ENCODE results near the gene GBP3.

DNA sequence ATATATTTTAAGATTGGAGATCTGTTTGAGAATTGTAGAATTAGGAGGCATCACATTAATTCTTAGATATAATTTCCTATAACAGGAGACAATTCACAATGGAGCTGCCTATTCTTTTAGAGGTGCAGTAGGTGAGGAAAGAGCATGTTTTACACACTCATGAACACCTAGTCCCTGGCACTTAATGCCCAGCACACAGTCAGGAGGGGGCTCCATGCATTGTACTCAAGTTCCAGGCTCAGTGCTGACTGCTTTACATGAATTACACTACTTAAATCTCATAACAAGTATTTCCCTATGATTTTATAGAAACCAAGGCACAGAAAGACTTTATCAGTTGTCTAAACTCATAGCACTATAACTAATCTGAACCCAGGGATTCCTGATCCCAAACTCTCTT, 360 bp upstream of the GBP3 start:
- TF ChIP-seq, protein P1, sequence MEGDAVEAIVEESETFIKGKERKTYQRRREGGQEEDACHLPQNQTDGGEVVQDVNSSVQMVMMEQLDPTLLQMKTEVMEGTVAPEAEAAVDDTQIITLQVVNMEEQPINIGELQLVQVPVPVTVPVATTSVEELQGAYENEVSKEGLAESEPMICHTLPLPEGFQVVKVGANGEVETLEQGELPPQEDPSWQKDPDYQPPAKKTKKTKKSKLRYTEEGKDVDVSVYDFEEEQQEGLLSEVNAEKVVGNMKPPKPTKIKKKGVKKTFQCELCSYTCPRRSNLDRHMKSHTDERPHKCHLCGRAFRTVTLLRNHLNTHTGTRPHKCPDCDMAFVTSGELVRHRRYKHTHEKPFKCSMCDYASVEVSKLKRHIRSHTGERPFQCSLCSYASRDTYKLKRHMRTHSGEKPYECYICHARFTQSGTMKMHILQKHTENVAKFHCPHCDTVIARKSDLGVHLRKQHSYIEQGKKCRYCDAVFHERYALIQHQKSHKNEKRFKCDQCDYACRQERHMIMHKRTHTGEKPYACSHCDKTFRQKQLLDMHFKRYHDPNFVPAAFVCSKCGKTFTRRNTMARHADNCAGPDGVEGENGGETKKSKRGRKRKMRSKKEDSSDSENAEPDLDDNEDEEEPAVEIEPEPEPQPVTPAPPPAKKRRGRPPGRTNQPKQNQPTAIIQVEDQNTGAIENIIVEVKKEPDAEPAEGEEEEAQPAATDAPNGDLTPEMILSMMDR (IDR thresholded peaks at IDR 0.05; ENCODE audit: low read depth, low read length, poor library complexity, severe bottlenecking) = no peak
- no peak for TF ChIP-seq EZH2phosphoT487 (IDR thresholded peaks at IDR 0.05; ENCODE audit: borderline replicate concordance, low read length)
